ENCODE results near the gene HBQ1.
A peak's percentile ranks its signal among the peaks of the same experiment; 100 is the strongest.
"Not testable (repeated sequence)": the region's sequence is repeated elsewhere in the genome, so short reads cannot be mapped to it uniquely, and the experiment has no call there.

Gene HBQ1

DNA sequence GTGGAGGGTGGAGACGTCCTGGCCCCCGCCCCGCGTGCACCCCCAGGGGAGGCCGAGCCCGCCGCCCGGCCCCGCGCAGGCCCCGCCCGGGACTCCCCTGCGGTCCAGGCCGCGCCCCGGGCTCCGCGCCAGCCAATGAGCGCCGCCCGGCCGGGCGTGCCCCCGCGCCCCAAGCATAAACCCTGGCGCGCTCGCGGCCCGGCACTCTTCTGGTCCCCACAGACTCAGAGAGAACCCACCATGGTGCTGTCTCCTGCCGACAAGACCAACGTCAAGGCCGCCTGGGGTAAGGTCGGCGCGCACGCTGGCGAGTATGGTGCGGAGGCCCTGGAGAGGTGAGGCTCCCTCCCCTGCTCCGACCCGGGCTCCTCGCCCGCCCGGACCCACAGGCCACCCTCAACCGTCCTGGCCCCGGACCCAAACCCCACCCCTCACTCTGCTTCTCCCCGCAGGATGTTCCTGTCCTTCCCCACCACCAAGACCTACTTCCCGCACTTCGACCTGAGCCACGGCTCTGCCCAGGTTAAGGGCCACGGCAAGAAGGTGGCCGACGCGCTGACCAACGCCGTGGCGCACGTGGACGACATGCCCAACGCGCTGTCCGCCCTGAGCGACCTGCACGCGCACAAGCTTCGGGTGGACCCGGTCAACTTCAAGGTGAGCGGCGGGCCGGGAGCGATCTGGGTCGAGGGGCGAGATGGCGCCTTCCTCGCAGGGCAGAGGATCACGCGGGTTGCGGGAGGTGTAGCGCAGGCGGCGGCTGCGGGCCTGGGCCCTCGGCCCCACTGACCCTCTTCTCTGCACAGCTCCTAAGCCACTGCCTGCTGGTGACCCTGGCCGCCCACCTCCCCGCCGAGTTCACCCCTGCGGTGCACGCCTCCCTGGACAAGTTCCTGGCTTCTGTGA lies 3.5 kb upstream of the HBQ1 start, which contains the start of gene HBA1:
Gene HBA1, plus strand, starts transcription at position 204 of the 906 bp plus-strand sequence. Its CDS starts 37 bp downstream, at position 241.
- not testable (repeated sequence) for DNase-seq (ENCODE audit: low spot score)

- DNase-seq (ENCODE audit: low spot score) = no peak
Observed at GRCh38 chr16:177394-177822, 2.9 kb upstream of the HBQ1 start.

- no peak for DNase-seq (ENCODE audit: low spot score)
Observed at GRCh38 chr16:177981-178667, 2.1 kb upstream of the HBQ1 start.

DNA sequence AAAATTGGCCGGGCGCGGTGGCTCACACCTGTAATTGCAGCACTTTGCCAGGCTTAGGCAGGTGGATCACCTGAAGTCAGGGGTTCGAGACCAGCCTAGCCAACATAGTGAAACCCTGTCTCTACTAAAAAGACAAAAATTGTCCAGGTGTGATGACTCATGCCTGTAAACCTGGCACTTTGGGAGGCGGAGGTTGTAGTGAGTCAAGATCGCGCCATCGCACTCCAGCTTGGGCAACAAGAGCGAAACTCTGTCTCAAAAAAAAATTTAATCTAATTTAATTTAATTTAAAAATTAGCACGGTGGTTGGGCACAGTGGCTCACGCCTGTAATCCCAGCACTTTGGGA lies 1.6 kb upstream of the HBQ1 start:
- DNase-seq (ENCODE audit: low spot score) = no peak

GRCh38 chr16:179211-180092 lies 807 bp upstream of the HBQ1 start:
- no peak for DNase-seq (ENCODE audit: low spot score)

GRCh38 chr16:180681-181564 lies 664 bp downstream of the HBQ1 start:
- DNase-seq (ENCODE audit: low spot score) = no peak

GRCh38 chr16:181565-182021 lies 1.3 kb downstream of the HBQ1 start:
- DNase-seq (ENCODE audit: low spot score) = peak; percentile 92

DNA sequence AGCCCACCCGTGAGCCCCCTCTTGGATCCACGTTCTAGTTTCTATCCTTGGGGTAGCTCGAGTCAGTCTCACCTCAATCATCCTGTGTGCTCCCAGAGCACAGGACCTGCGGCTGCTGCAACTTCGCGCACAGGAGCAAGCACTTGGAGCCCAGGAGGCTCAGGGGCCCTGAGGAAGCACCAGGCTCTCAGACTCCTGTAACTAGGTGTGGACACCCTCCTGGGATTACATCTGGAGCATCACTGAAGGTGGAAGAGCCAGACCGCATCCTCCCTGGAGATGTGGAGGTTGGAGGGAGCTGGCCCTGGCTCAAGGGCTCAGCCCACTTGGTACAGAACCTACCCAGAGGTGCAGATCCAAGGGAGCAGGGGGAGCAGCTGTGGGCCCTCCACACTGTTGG lies 2.7 kb downstream of the HBQ1 start:
- DNase-seq (ENCODE audit: low spot score) = no peak

GRCh38 chr16:185213-185612 lies 5.0 kb downstream of the HBQ1 start:
- DNase-seq (ENCODE audit: low spot score) = no peak

GRCh38 chr16:185691-186090 lies 5.4 kb downstream of the HBQ1 start:
- no peak for DNase-seq (ENCODE audit: low spot score)

DNA sequence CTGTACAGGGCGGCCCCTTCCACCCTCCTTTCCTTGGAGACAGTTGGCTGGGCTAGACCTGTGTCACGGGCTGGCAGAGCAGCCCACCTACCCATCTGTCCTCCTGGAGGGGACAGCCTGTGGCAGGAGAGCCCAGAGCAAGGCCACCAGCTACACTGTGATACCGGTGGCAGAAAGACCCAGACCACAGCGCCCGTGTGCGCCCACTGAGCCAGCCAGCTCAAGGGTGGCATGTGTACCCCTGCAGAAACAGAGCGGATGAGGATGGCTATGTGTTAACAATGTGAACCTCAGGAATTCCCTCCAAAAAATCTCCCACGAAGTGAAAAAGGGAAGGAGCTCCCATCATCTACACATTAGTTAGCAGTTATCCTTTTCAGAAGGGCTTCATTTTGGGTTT lies 7.1 kb downstream of the HBQ1 start:
- DNase-seq (ENCODE audit: low spot score) = no peak

DNA sequence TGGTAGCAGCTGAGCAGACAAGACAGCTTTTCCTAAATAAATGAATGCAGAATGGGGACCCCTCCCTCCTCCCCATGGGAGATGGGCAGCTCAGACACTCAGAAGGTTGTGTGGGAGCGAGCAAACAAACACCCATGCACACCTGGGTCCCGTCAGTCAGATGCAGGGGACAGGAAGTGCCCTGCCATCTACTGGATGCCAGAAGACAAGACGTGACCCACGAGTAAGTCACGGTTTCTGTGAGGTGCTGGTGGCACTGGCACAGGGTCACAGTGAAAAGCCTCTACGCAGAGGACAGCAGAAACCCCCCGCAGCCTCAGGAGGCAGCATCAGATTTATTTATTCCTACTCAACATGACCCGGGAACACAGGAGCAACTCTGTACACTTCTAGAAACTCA lies 8.4 kb downstream of the HBQ1 start:
- peak; percentile 45 for DNase-seq (ENCODE audit: low spot score)

- no peak for DNase-seq (ENCODE audit: low spot score)
Observed at GRCh38 chr16:189604-190186, 9.4 kb downstream of the HBQ1 start.

DNA sequence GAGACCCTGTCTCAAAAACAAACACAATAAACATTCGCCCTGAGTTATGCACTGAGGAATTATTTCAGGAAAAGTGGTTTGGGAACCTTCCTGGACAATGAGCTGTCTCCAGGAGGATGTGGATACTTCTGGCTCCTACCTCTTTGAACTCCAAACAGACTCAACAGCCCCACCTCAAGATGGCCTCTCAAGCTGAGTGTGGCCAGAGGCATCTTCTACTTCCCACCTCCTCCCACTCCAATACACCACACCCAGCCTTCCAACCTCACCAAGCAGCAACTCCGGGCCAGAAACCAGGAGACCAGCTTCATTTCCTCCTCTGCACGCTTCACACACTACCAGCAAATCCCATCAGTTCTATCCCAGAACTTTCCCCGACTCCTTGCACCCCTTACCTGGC lies 11.6 kb downstream of the HBQ1 start:
- DNase-seq (ENCODE audit: low spot score) = no peak

GRCh38 chr16:192686-193085 lies 12.4 kb downstream of the HBQ1 start:
- no peak for DNase-seq (ENCODE audit: low spot score)

DNA sequence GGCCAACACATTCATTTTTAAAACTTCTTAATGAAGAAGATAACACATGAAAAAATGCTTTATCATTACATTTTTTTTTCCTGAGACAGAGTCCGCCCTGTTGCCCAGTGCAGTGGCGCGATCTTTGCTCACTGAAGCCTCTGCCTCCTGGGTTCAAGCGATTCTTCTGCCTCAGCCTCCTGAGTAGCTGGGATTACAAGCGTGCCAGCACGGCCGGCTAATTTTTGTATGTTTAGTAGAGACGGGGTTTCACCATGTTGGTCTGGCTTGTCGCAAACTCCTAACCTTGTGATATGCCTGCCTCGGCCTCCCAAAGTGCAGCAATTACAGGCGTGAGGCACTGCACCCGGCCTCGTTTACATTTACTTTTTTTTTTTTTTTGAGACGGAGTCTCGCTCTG lies 13.2 kb downstream of the HBQ1 start:
- DNase-seq (ENCODE audit: low spot score) = no peak

- DNase-seq (ENCODE audit: low spot score) = no peak
Observed at GRCh38 chr16:194516-194915, 14.3 kb downstream of the HBQ1 start.

GRCh38 chr16:200388-200787 lies 20.1 kb downstream of the HBQ1 start:
- no peak for DNase-seq (ENCODE audit: low spot score)

DNA sequence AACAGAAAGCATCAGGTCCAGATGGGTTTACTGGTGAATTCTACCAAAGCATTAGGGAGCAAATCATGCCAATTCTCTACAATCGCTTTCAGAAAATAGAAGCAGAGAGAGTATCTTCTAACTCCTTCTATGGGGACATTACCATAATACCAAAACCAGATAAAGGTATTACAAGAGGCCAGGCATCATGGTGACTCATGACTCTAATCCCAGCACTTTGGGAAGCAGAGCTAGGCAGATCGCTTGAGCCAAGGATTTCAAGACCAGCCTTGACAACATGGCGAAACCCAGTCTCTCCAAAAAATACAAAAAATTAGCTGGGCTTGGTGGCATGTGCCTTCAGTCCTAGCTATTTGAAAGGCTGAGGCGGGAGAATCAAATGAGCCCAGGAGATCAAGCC lies 23.0 kb downstream of the HBQ1 start:
- DNase-seq (ENCODE audit: low spot score) = no peak

- DNase-seq (ENCODE audit: low spot score) = not testable (repeated sequence)
Observed at GRCh38 chr16:204046-204445, 23.8 kb downstream of the HBQ1 start.

DNA sequence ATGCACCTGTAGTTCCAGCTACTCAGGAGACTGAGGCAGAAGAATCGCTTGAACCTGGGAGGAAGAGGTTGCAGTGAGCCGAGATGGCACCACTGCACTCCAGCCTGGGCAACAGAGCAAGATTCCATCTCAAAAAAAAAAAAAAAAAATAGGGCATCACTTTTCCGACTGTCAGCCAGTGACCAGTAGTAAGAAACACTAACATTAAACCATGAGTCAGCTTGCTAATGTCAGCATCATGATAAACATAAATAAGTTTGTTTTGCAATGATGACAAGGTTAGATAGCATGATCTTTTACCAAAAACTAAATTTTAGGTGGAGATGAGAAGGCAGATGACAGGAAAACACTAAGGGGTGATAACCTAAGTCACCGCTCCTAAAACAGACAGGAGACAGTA lies 29.1 kb downstream of the HBQ1 start:
- not testable (repeated sequence) for DNase-seq (ENCODE audit: low spot score)
